ENCODE results near the gene TBC1D22A.

Gene TBC1D22A

GRCh38 chr22:46823654-46824053 is 61.2 kb downstream of the TBC1D22A start:
- ATAC-seq: no peak
- no peak for TF ChIP-seq CSRNP3 (CRISPR knock-in tag; IDR thresholded peaks at IDR 0.05)
- TF ChIP-seq ZNF70 (CRISPR knock-in tag; IDR thresholded peaks at IDR 0.05): no peak
- TF ChIP-seq SNAI2 (CRISPR knock-in tag; IDR thresholded peaks at IDR 0.05): no peak
- TF ChIP-seq ZC3H10 (CRISPR knock-in tag; IDR thresholded peaks at IDR 0.05): no peak

- no peak for ATAC-seq
- TF ChIP-seq ZNF8 (CRISPR knock-in tag; IDR thresholded peaks at IDR 0.05) (no peak), CSDC2 (CRISPR knock-in tag; IDR thresholded peaks at IDR 0.05) (no peak), ARNTL (CRISPR knock-in tag; IDR thresholded peaks at IDR 0.05; ENCODE audit: borderline replicate concordance, low read depth) (no peak), GLIS3 (CRISPR knock-in tag; IDR thresholded peaks at IDR 0.05) (no peak), ZNF70 (CRISPR knock-in tag; IDR thresholded peaks at IDR 0.05) (no peak), TSHZ2 (CRISPR knock-in tag; IDR thresholded peaks at IDR 0.05) (no peak), RARB (CRISPR knock-in tag; IDR thresholded peaks at IDR 0.05) (no peak), CREB5 (CRISPR knock-in tag; IDR thresholded peaks at IDR 0.05; ENCODE audit: low read depth) (no peak), ESRRG (CRISPR knock-in tag; IDR thresholded peaks at IDR 0.05) (no peak), PATZ1 (CRISPR knock-in tag; IDR thresholded peaks at IDR 0.05; ENCODE audit: borderline replicate concordance) (no peak), ISL1 (CRISPR knock-in tag; IDR thresholded peaks at IDR 0.05) (no peak)
Observed at GRCh38 chr22:46824344-46824909, 62.0 kb downstream of the TBC1D22A start.

- no peak for ATAC-seq
- TF ChIP-seq ZFP30 (CRISPR knock-in tag; IDR thresholded peaks at IDR 0.05): no peak
- TF ChIP-seq PPARA (CRISPR knock-in tag; IDR thresholded peaks at IDR 0.05; ENCODE audit: borderline replicate concordance): no peak
- TF ChIP-seq BACH2 (CRISPR knock-in tag; IDR thresholded peaks at IDR 0.05; ENCODE audit: borderline replicate concordance): no peak
- no peak for TF ChIP-seq TCF4 (CRISPR knock-in tag; IDR thresholded peaks at IDR 0.05; ENCODE audit: borderline replicate concordance)
- no peak for TF ChIP-seq CSRNP3 (CRISPR knock-in tag; IDR thresholded peaks at IDR 0.05)
- no peak for TF ChIP-seq CREB5 (CRISPR knock-in tag; IDR thresholded peaks at IDR 0.05; ENCODE audit: low read depth)
- TF ChIP-seq TSHZ2 (CRISPR knock-in tag; IDR thresholded peaks at IDR 0.05): no peak
- no peak for TF ChIP-seq ARNTL (CRISPR knock-in tag; IDR thresholded peaks at IDR 0.05; ENCODE audit: borderline replicate concordance, low read depth)
Observed at GRCh38 chr22:46824980-46825544, 62.6 kb downstream of the TBC1D22A start.
